GM12878 (cell line): ENCODE measurements around the gene RAC2. TPM values are rescaled to one million over a fixed set of nuclear protein-coding genes. Genes with fewer than 3 reads are reported as not detected.
A peak's percentile ranks its signal among the peaks of the same experiment; 100 is the strongest.

Experiments used
- ATAC-seq: fragments of 200-7000 bp; cut with Tn5 transposase; 3 replicates; pipeline ENCODE4 v1.9.1; 2020; ENCODE audit warnings: mild to moderate bottlenecking, moderate library complexity
- BruUV-seq: library from RNA; stranded (reverse); fragments of 400-500 nt; replicated peaks from 2 replicates; lab custom pipeline; 2021; lab: Mats Ljungman, UMichigan
- CTCF ChIA-PET: fragments of 300-600 bp; sonication (Branson Sonifier 250); formaldehyde crosslinking; extraction: SDS; loops from one replicate; lab custom pipeline; 2021; ENCODE audit warnings: inconsistent platforms; lab: Yijun Ruan, JAX
- POLR2A ChIA-PET: fragments of 350-600 bp; formaldehyde crosslinking; extraction: SDS; loops from one replicate; lab custom pipeline; 2021; ENCODE audit warnings: inconsistent platforms; lab: Charles Lee
- RAD21 ChIA-PET: fragments of 300-600 bp; sonication (Branson Sonifier 250); formaldehyde crosslinking; loops from one replicate; lab custom pipeline; 2023; ENCODE audit warnings: antibody characterized with exemption; ENCODE audit not compliant: unreplicated experiment; lab: Charles Lee
- SMC1A ChIA-PET: fragments of 300-600 bp; sonication (Branson Sonifier 250); formaldehyde crosslinking; loops from one replicate; lab custom pipeline; 2023; ENCODE audit not compliant: unreplicated experiment, uncharacterized antibody; lab: Charles Lee
- DNase-seq: peaks from one replicate; pipeline ENCODE4 v3.0.0-alpha.2; 2011; ENCODE audit warnings: low read depth, low spot score
- FAIRE-seq: peaks from 3 replicates; lab custom pipeline; 2011; peaks lifted over from hg19 to GRCh38; lab: Jason Lieb, UNC
- H2AFZ ChIP-seq: 2 replicates; pipeline ENCODE4 v1.6.0; 2011; ENCODE audit warnings: low read depth, low read length, control low read depth; ENCODE audit not compliant: control insufficient read depth
- H3K27ac ChIP-seq: 2 replicates; pipeline ENCODE4 v1.5.1; 2011; ENCODE audit warnings: control low read depth; ENCODE audit not compliant: control insufficient read depth, insufficient read depth
- H3K27me3 ChIP-seq, 2 experiments: replicated peaks in 1 of 2; 2 replicates each; pipeline versions ENCODE4 v1.6.0 to v1.6.1; 2011; ENCODE audit warnings: low read length in 1 of 2; ENCODE audit not compliant: control insufficient read depth in 2 of 2, insufficient read depth in 2 of 2
- H3K36me3 ChIP-seq, 2 experiments: 2 replicates each; pipeline ENCODE4 v1.5.1; 2011; ENCODE audit warnings: low read length in 1 of 2; ENCODE audit not compliant: control insufficient read depth in 2 of 2, insufficient read depth in 2 of 2
- H3K4me1 ChIP-seq: 2 replicates; pipeline ENCODE4 v1.6.1; 2011; ENCODE audit warnings: mild to moderate bottlenecking, low read length, moderate library complexity, mixed read lengths; ENCODE audit not compliant: control insufficient read depth, insufficient read depth
- H3K4me2 ChIP-seq: 2 replicates; pipeline ENCODE4 v1.6.0; 2011; ENCODE audit warnings: control low read depth; ENCODE audit not compliant: control insufficient read depth, insufficient read depth
- H3K4me3 ChIP-seq: fragments of 200-600 bp; sonication (generic); 2 replicates; pipeline ENCODE4 v1.5.1; 2016
- H3K79me2 ChIP-seq: 2 replicates; pipeline ENCODE4 v1.6.0; 2011; ENCODE audit warnings: low read length; ENCODE audit not compliant: control insufficient read depth, insufficient read depth
- H3K9ac ChIP-seq: 2 replicates; pipeline ENCODE4 v1.8.0; 2011; ENCODE audit warnings: low read length, control low read depth, mixed read lengths; ENCODE audit not compliant: control insufficient read depth, insufficient read depth
- H3K9me3 ChIP-seq: replicated peaks from 3 replicates; pipeline ENCODE4 v1.5.1; 2011; ENCODE audit warnings: mild to moderate bottlenecking, low read length; ENCODE audit not compliant: control insufficient read depth, insufficient read depth
- H4K20me1 ChIP-seq: 2 replicates; pipeline ENCODE4 v1.6.0; 2011; ENCODE audit not compliant: control insufficient read depth, insufficient read depth
- ASH2L ChIP-seq: fragments of 300-600, 200-600 bp; sonication (generic); IDR thresholded peaks from 2 replicates; pipeline ENCODE4 v1.6.1; 2017; ENCODE audit warnings: low read depth, mild to moderate bottlenecking, borderline replicate concordance
- CHD1 ChIP-seq: IDR thresholded peaks from 2 replicates; pipeline ENCODE4 v1.6.1; 2012; ENCODE audit warnings: low read depth, low read length, improper control_type of control experiment
- GATAD2B ChIP-seq: fragments of 450-650 bp; conservative IDR thresholded peaks from 2 replicates; pipeline ENCODE4 v1.6.1; 2017; ENCODE audit warnings: low read depth, mild to moderate bottlenecking, moderate library complexity
- HDGF ChIP-seq: fragments of 450-650 bp; IDR thresholded peaks from 2 replicates; pipeline ENCODE4 v1.6.1; 2016; ENCODE audit warnings: antibody characterized with exemption
- IKZF1 ChIP-seq: fragments of 450-650 bp; conservative IDR thresholded peaks from 2 replicates; pipeline ENCODE4 v1.6.1; 2017; ENCODE audit warnings: antibody characterized with exemption, mild to moderate bottlenecking
- IRF4 ChIP-seq: IDR thresholded peaks from 2 replicates; pipeline ENCODE4 v1.6.1; 2011; ENCODE audit warnings: low read depth, low read length
- NFYA ChIP-seq: IDR thresholded peaks from 2 replicates; pipeline ENCODE4 v1.6.1; 2011; ENCODE audit warnings: low read depth, mild to moderate bottlenecking, low read length, improper control_type of control experiment, borderline replicate concordance
- POLR2A ChIP-seq: IDR thresholded peaks from 2 replicates; pipeline ENCODE4 v1.6.1; 2011; ENCODE audit warnings: low read depth, mild to moderate bottlenecking, low read length
- POLR2AphosphoS5 ChIP-seq: IDR thresholded peaks from 2 replicates; pipeline ENCODE4 v1.6.1; 2011; ENCODE audit warnings: mild to moderate bottlenecking, low read length, inconsistent platforms
- SKIL ChIP-seq: fragments of 450-650 bp; IDR thresholded peaks from 2 replicates; pipeline ENCODE4 v1.6.1; 2017; ENCODE audit warnings: mild to moderate bottlenecking, low read depth, inconsistent platforms; ENCODE audit not compliant: poor library complexity, severe bottlenecking
- SMAD1 ChIP-seq: fragments of 450-650 bp; IDR thresholded peaks from 2 replicates; pipeline ENCODE4 v1.6.1; 2018; ENCODE audit warnings: mild to moderate bottlenecking, low read depth; ENCODE audit not compliant: partially characterized antibody
- ZBTB33 ChIP-seq: fragments of 450-650 bp; IDR thresholded peaks from 2 replicates; pipeline ENCODE4 v1.6.1; 2017; ENCODE audit warnings: mild to moderate bottlenecking
- WGBS: methylation state at CpG from one replicate; pipeline ENCODE4 v1.1.6; 2016; ENCODE audit warnings: low lambda C conversion rate; ENCODE audit not compliant: insufficient replicate concordance, insufficient coverage; ENCODE audit errors: missing lambda C conversion rate; 5-methylcytosine and 5-hydroxymethylcytosine counted together
- in situ Hi-C: fragments of 300-500 bp; cut with MboI; formaldehyde crosslinking; loops from 9 replicates; pipeline ENCODE4 v1.14.3; 2018; ENCODE audit warnings: mixed read lengths
- intact Hi-C: fragments of 100-400 bp; cut with micrococcal nuclease; formaldehyde crosslinking; loops from one replicate; pipeline ENCODE4 v1.14.2; 2022; ENCODE audit not compliant: unreplicated experiment
- polyA plus RNA-seq, 11 experiments: library from polyadenylated mRNA; depleted of rRNA in 4 of 11; unstranded in 6 of 11; stranded (reverse) in 5 of 11; fragments of >200 nt; fragmentation: Nextera tagmentation in 4 of 11; fragmentation: Illumina TruSeq in 1 of 11; extraction: Ambion mirVana in 4 of 11; extraction: Trizol in 1 of 11; gene quantifications; 1 replicate in 1 of 11; 2 replicates in 10 of 11; pipeline versions ENCODE4 v1.2.1 to v1.2.3, GENCODE V29; 2011 to 2016; ENCODE audit warnings: inconsistent platforms in 2 of 11, missing spikeins in 2 of 11, low read depth in 1 of 11
- total RNA-seq, 4 experiments: library from RNA; depleted of rRNA in 3 of 4; stranded (reverse); fragments of >200 nt in 3 of 4; fragmentation: Illumina TruSeq in 1 of 4; extraction: Trizol in 1 of 4; gene quantifications; 2 replicates each; pipeline versions ENCODE4 v1.2.1 to v1.2.3, GENCODE V29; 2013 to 2021
- TF ChIP-seq, protein P1 (sequence below): fragments of 450-650 bp; IDR thresholded peaks from 2 replicates; pipeline ENCODE4 v1.6.1; 2017; ENCODE audit warnings: antibody characterized with exemption, mild to moderate bottlenecking, moderate library complexity

Gene RAC2
- total and polyA plus RNA-seq, 10 of the 15 experiments (the other 5 are each of a cell fraction or from before 2014, with no cell fraction given): 102 to 386 (median 304) TPM

- Histone ChIP-seq H3K27ac (peak overlapping the region; percentile 100), H3K36me3 (peaks cover 41 to 51% of the 10 kb centered on the region in 2 experiments), H3K4me1 (peaks cover 83% of the 10 kb centered on the region), H3K4me2 (peak overlapping the region; percentile 79), H3K9me3 (no peaks in the 10 kb centered on the region), H3K9ac (peak overlapping the region; percentile 31), H2AFZ (no peak overlapping the region), H3K79me2 (peaks cover 55% of the 10 kb centered on the region), H4K20me1 (peaks cover 8% of the 10 kb centered on the region; the same call in 1 of the 2 replicates), H3K4me3 (peak overlapping the region; percentile 31), H3K27me3 (no peaks in the 10 kb centered on the region)
- in situ Hi-C loops: no loop called here
- RAD21 ChIA-PET: interaction anchor here (1.3 to 4.6 kb wide), 7 partner anchors 9 to 68 kb away, joined by 4 to 99 read pairs (median 21); partner anchors contain the start of gene RAC2
- POLR2A ChIA-PET: interaction anchor here (0.9 to 5.8 kb wide), 7 partner anchors 11 to 70 kb away, joined by 5 to 140 read pairs (median 9); partner anchors contain the start of gene RAC2
- CTCF ChIA-PET: interaction anchor here (1.9 to 5.3 kb wide), 7 partner anchors 8 to 70 kb away, joined by 9 to 84 read pairs (median 17); partner anchors contain the start of gene RAC2
- DNase-seq (no peak), ATAC-seq (no peak), FAIRE-seq (no peak)
- BruUV-seq: no TSS peak
- intact Hi-C loops: no loop called here
- 35% methylated on average over 16 of the region's 21 CpGs for WGBS
- SMC1A ChIA-PET: interaction anchor here (1.1 to 6.5 kb wide), 4 partner anchors 9 to 28 kb away, joined by 6 to 109 read pairs (median 46); partner anchors contain the start of gene RAC2
- TF ChIP-seq SMAD1 (no peak), POLR2AphosphoS5 (no peak), ZBTB33 (no peak), IRF4 (no peak), POLR2A (peak; percentile 48; the same call in 1 of the 2 replicates), NFYA (no peak), SKIL (no peak), GATAD2B (no peak), CHD1 (no peak), IKZF1 (no peak), HDGF (peak; percentile 95), ASH2L (no peak)
- TF ChIP-seq, protein P1, sequence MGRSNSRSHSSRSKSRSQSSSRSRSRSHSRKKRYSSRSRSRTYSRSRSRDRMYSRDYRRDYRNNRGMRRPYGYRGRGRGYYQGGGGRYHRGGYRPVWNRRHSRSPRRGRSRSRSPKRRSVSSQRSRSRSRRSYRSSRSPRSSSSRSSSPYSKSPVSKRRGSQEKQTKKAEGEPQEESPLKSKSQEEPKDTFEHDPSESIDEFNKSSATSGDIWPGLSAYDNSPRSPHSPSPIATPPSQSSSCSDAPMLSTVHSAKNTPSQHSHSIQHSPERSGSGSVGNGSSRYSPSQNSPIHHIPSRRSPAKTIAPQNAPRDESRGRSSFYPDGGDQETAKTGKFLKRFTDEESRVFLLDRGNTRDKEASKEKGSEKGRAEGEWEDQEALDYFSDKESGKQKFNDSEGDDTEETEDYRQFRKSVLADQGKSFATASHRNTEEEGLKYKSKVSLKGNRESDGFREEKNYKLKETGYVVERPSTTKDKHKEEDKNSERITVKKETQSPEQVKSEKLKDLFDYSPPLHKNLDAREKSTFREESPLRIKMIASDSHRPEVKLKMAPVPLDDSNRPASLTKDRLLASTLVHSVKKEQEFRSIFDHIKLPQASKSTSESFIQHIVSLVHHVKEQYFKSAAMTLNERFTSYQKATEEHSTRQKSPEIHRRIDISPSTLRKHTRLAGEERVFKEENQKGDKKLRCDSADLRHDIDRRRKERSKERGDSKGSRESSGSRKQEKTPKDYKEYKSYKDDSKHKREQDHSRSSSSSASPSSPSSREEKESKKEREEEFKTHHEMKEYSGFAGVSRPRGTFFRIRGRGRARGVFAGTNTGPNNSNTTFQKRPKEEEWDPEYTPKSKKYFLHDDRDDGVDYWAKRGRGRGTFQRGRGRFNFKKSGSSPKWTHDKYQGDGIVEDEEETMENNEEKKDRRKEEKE: no peak
Observed at GRCh38 chr22:37231406-37232139, 12.5 kb downstream of the RAC2 start.
